ENCODE data around the gene RFX2. TPM values are rescaled to one million over a fixed set of nuclear protein-coding genes. Genes with fewer than 3 reads are reported as not detected.
A peak's percentile ranks its signal among the peaks of the same experiment; 100 is the strongest.

The RFX2 gene
- total RNA-seq, 1 experiment from 2014 or later = 3.7 TPM

GRCh38 chr19:6064336-6065073 lies 45.8 kb downstream of the RFX2 start:
- Histone ChIP-seq H4K20me1 (ENCODE audit: control insufficient read depth, insufficient read depth, insufficient read length) (no peaks in the 10 kb centered on the region), H2BK120ac (ENCODE audit: low read depth, low read length, poor library complexity, severe bottlenecking) (peak overlapping the region; percentile 24), H3K18ac (ENCODE audit: insufficient read length, low read depth, low read length) (peak overlapping the region; percentile 83), H2BK5ac (ENCODE audit: insufficient read length, low read length) (no peak overlapping the region), H3K56ac (ENCODE audit: insufficient read length, low read depth, low read length) (no peak overlapping the region), H3K4me2 (ENCODE audit: insufficient read depth, insufficient read length, low read length) (no peak overlapping the region), H2BK20ac (ENCODE audit: low read depth, low read length, poor library complexity, severe bottlenecking) (no peak overlapping the region), H3K27ac (ENCODE audit: insufficient read length, low read depth, low read length) (no peak overlapping the region), H3K4me1 (ENCODE audit: insufficient read depth, low read length) (peaks cover 4% of the 10 kb centered on the region), H4K91ac (ENCODE audit: insufficient read length, low read depth, low read length) (peak overlapping the region; percentile 84), H3K79me1 (ENCODE audit: insufficient read depth, low read depth, low read length, poor library complexity, severe bottlenecking) (no peaks in the 10 kb centered on the region), H4K5ac (ENCODE audit: insufficient read length, low read depth, low read length) (no peak overlapping the region), H3K4ac (ENCODE audit: low read depth, low read length) (no peak overlapping the region), H2BK15ac (ENCODE audit: low read depth, low read length) (no peak overlapping the region), H2AFZ (ENCODE audit: low read length) (no peak overlapping the region), H3T11ph (ENCODE audit: low read length) (no peak overlapping the region), H3K14ac (ENCODE audit: insufficient read depth, low read length) (0 out of 2 replicates have a peak overlapping the region, but pooled peaks have one; percentile 45), H3K23ac (ENCODE audit: insufficient read length, low read depth, low read length) (no peak overlapping the region), H3K9me3 (ENCODE audit: control insufficient read depth, low read depth, low read length) (no peaks in the 10 kb centered on the region), H2BK12ac (ENCODE audit: insufficient read length, low read depth, low read length) (peak overlapping the region; percentile 25), H3K27me3 (ENCODE audit: insufficient read depth, low read length) (no peaks in the 10 kb centered on the region), H3K9ac (ENCODE audit: extremely low read depth, insufficient read length, low read length) (no peak overlapping the region), H3K23me2 (ENCODE audit: insufficient read length, low read depth, low read length, poor library complexity, severe bottlenecking) (no peaks in the 10 kb centered on the region), H4K8ac (replicated peaks; ENCODE audit: insufficient read length, low read depth, low read length) (no peak overlapping the region), H3K79me2 (ENCODE audit: insufficient read depth, low read length) (no peaks in the 10 kb centered on the region), H2AK5ac (ENCODE audit: insufficient read length, low read length) (no peak overlapping the region)
- Mint-ChIP-seq H3K9me3 (peaks cover 0 to 2% of the 10 kb centered on the region in 2 experiments; a peak in 3 of 5 replicates), H3K27me3 (ENCODE audit: low read depth) (peaks cover 46% of the 10 kb centered on the region), H3K4me1 (peaks cover 20 to 23% of the 10 kb centered on the region in 2 experiments), H3K4me3 (no peak overlapping the region), H3K36me3 (ENCODE audit: insufficient read depth in 1 of 3, low read depth in 3 of 3) (no peaks in the 10 kb centered on the region), H3K27ac (no peak overlapping the region; a peak in 1 of 7 replicates)
- no peak for TF ChIP-seq CTCF (conservative IDR thresholded peaks at IDR 0.05)
- WGBS (ENCODE audit: extremely low coverage, insufficient read length, low lambda C conversion rate) = no CpG with 5 or more reads among the region's 8 CpGs
- no peak for DNase-seq
